ENCODE data around the gene OAS3. TPM values are rescaled to one million over a fixed set of nuclear protein-coding genes. Genes with fewer than 3 reads are reported as not detected.

OAS3 gene
- total and polyA plus RNA-seq, 2 donors (not counting 1 experiment from before 2014, with no cell fraction given): 16.5 to 24.9 TPM

GRCh38 chr12:112974904-112975303, 36.6 kb downstream of the OAS3 start:
- no peak overlapping the region for H3K27ac Mint-ChIP-seq
- 97% methylated on average over 7 of the region's 7 CpGs for WGBS (ENCODE audit: insufficient coverage)

More at GRCh38 chr12:112974904-112975303, 36.6 kb downstream of the OAS3 start:
- H3K36me3 ChIP-seq (replicated peaks in 1 of 2; ENCODE audit: control extremely low read depth in 1 of 2, control insufficient read depth in 1 of 2, extremely low read depth in 1 of 2, insufficient read depth in 2 of 2, low read length in 1 of 2): peaks cover 0 to 6% of the 10 kb centered on the region in 2 experiments
- TF ChIP-seq EZH2 (IDR thresholded peaks at IDR 0.05; ENCODE audit: borderline replicate concordance, insufficient read depth, low read depth, low read length, poor library complexity, severe bottlenecking) (no peak), CTCF (IDR thresholded peaks at IDR 0.05) (no peak)
- no peaks in the 10 kb centered on the region for H3K9me3 ChIP-seq (ENCODE audit: control extremely low read depth in 1 of 3, control insufficient read depth in 2 of 3, insufficient read depth in 1 of 3, low read length in 2 of 3)
- ChIA-PET CTCF (no interaction called here), POLR2A (no interaction called here)
- H3K4me3 ChIP-seq (ENCODE audit: control extremely low read depth in 1 of 5, extremely low read depth in 1 of 5, insufficient read depth in 1 of 5, low read depth in 2 of 5, low read length in 4 of 5): no peak overlapping the region
- ATAC-seq (ENCODE audit: low read depth) (no peak), DNase-seq (no peak)
- Mint-ChIP-seq H3K9me3 (ENCODE audit: insufficient read depth) (no peaks in the 10 kb centered on the region), H3K4me3 (no peak overlapping the region), H3K4me1 (peaks cover 28% of the 10 kb centered on the region), H3K27me3 (no peaks in the 10 kb centered on the region)
- no peak overlapping the region for H3K27ac ChIP-seq (ENCODE audit: low read length in 2 of 2)
- no peaks in the 10 kb centered on the region for H4K20me1 ChIP-seq (ENCODE audit: control insufficient read depth, insufficient read depth, low read length, poor library complexity, severe bottlenecking)
- H3K4me2 ChIP-seq (replicated peaks; ENCODE audit: low read depth, low read length, poor library complexity, severe bottlenecking): no peak overlapping the region
- H3K79me2 ChIP-seq (ENCODE audit: control insufficient read depth, insufficient read depth, low read length): peaks cover 32% of the 10 kb centered on the region
- intact Hi-C loops (cut with micrococcal nuclease): loop anchor here (5.0 kb wide), 1 partner anchor 102 kb away; no protein-coding TSS in a partner anchor
- H3K9ac ChIP-seq (ENCODE audit: low read length): no peak overlapping the region
- no peak overlapping the region for H2AFZ ChIP-seq (ENCODE audit: insufficient read depth, low read depth, low read length, poor library complexity, severe bottlenecking)
- H3K4me1 ChIP-seq (ENCODE audit: control insufficient read depth in 2 of 2, insufficient read depth in 2 of 2, low read length in 2 of 2): peaks cover 14 to 25% of the 10 kb centered on the region in 2 donors
- no peaks in the 10 kb centered on the region for H3K27me3 ChIP-seq (replicated peaks in 1 of 4; ENCODE audit: control extremely low read depth in 1 of 4, control insufficient read depth in 3 of 4, insufficient read depth in 4 of 4, low read length in 3 of 4)
